Osteoblast (primary cell): ENCODE data around the gene ZNF189. TPM values are rescaled to one million over a fixed set of nuclear protein-coding genes. Genes with fewer than 3 reads are reported as not detected.

Experiments used
- DNase-seq: peaks from one replicate; pipeline ENCODE4 v3.0.0; 2011; ENCODE audit warnings: low spot score, mixed read lengths; ENCODE audit not compliant: insufficient read length; ENCODE audit errors: missing footprints
- H2AFZ ChIP-seq: 2 replicates; pipeline ENCODE4 v1.6.0; 2011; ENCODE audit warnings: mild to moderate bottlenecking, low read length
- H3K27ac ChIP-seq: 2 replicates; pipeline ENCODE4 v1.5.1; 2011; ENCODE audit warnings: mild to moderate bottlenecking, low read depth, low read length, moderate library complexity
- H3K27me3 ChIP-seq: 2 replicates; pipeline ENCODE4 v1.6.0; 2012; ENCODE audit warnings: mild to moderate bottlenecking, control low read depth, inconsistent platforms, low read length, moderate library complexity; ENCODE audit not compliant: insufficient read depth
- H3K36me3 ChIP-seq: 2 replicates; pipeline ENCODE4 v1.5.1; 2011; ENCODE audit warnings: mild to moderate bottlenecking, low read length, control low read depth, moderate library complexity; ENCODE audit not compliant: insufficient read depth
- H3K4me1 ChIP-seq: 2 replicates; pipeline ENCODE4 v1.5.1; 2011; ENCODE audit warnings: mild to moderate bottlenecking, low read length, control low read depth, moderate library complexity; ENCODE audit not compliant: insufficient read depth
- H3K4me2 ChIP-seq: 2 replicates; pipeline ENCODE4 v1.6.0; 2011; ENCODE audit warnings: mild to moderate bottlenecking, low read length; ENCODE audit not compliant: insufficient read depth
- H3K4me3 ChIP-seq: fragments of 200-600 bp; sonication (generic); 3 replicates; pipeline ENCODE4 v1.5.1; 2012; ENCODE audit warnings: mild to moderate bottlenecking, low read length, inconsistent platforms; ENCODE audit not compliant: insufficient read depth
- H3K79me2 ChIP-seq: 2 replicates; pipeline ENCODE4 v1.6.0; 2012; ENCODE audit warnings: mild to moderate bottlenecking, low read length, control low read depth, inconsistent platforms; ENCODE audit not compliant: insufficient read depth
- H3K9me3 ChIP-seq: 2 replicates; pipeline ENCODE4 v1.5.1; 2011; ENCODE audit warnings: low read depth, low read length, control low read depth
- H4K20me1 ChIP-seq: 2 replicates; pipeline ENCODE4 v1.6.0; 2012; ENCODE audit warnings: mild to moderate bottlenecking, low read length, control low read depth; ENCODE audit not compliant: insufficient read depth
- CTCF ChIP-seq: IDR thresholded peaks from 2 replicates; pipeline ENCODE4 v1.5.1; 2011; ENCODE audit warnings: mild to moderate bottlenecking, low read depth, low read length, moderate library complexity; ENCODE audit errors: extremely low read depth
- total RNA-seq: library from RNA; depleted of rRNA; stranded (reverse); fragments of >200 nt; gene quantifications from 2 replicates; pipeline ENCODE4 v1.2.3, GENCODE V29; 2012

ZNF189 gene
- total RNA-seq, 1 donor: 17.7 TPM

- Histone ChIP-seq H3K4me1 (no peaks in the 10 kb centered on the region), H3K4me2 (no peak overlapping the region), H4K20me1 (no peaks in the 10 kb centered on the region), H3K4me3 (no peak overlapping the region), H3K36me3 (no peaks in the 10 kb centered on the region), H3K79me2 (no peaks in the 10 kb centered on the region), H2AFZ (no peak overlapping the region), H3K27me3 (no peaks in the 10 kb centered on the region), H3K27ac (no peak overlapping the region), H3K9me3 (no peaks in the 10 kb centered on the region)
- no peak for TF ChIP-seq CTCF
- no peak for DNase-seq
Observed at GRCh38 chr9:101360647-101361046, 38.0 kb upstream of the ZNF189 start.

GRCh38 chr9:101362450-101362849, 36.2 kb upstream of the ZNF189 start:
- Histone ChIP-seq H3K36me3 (no peaks in the 10 kb centered on the region), H2AFZ (no peak overlapping the region), H3K9me3 (no peaks in the 10 kb centered on the region), H4K20me1 (no peaks in the 10 kb centered on the region), H3K4me1 (no peaks in the 10 kb centered on the region), H3K27ac (no peak overlapping the region), H3K4me2 (no peak overlapping the region), H3K79me2 (no peaks in the 10 kb centered on the region), H3K4me3 (no peak overlapping the region), H3K27me3 (no peaks in the 10 kb centered on the region)
- no peak for DNase-seq
- TF ChIP-seq CTCF: no peak

GRCh38 chr9:101365181-101365580, 33.5 kb upstream of the ZNF189 start:
- Histone ChIP-seq H2AFZ (no peak overlapping the region), H3K4me1 (no peaks in the 10 kb centered on the region), H3K4me3 (no peak overlapping the region), H3K27ac (no peak overlapping the region), H4K20me1 (no peaks in the 10 kb centered on the region), H3K27me3 (no peaks in the 10 kb centered on the region), H3K79me2 (no peaks in the 10 kb centered on the region), H3K36me3 (no peaks in the 10 kb centered on the region), H3K9me3 (no peaks in the 10 kb centered on the region), H3K4me2 (no peak overlapping the region)
- TF ChIP-seq CTCF: no peak
- no peak for DNase-seq

GRCh38 chr9:101366038-101366756, 32.5 kb upstream of the ZNF189 start:
- DNase-seq: peak; percentile 25
- Histone ChIP-seq H3K27me3 (no peaks in the 10 kb centered on the region), H3K4me3 (no peak overlapping the region), H3K9me3 (no peaks in the 10 kb centered on the region), H4K20me1 (no peaks in the 10 kb centered on the region), H3K79me2 (no peaks in the 10 kb centered on the region), H2AFZ (no peak overlapping the region), H3K4me2 (no peak overlapping the region), H3K27ac (no peak overlapping the region), H3K4me1 (no peaks in the 10 kb centered on the region), H3K36me3 (no peaks in the 10 kb centered on the region)
- no peak for TF ChIP-seq CTCF
